GM23248 (cell line): Measurements from ENCODE around the gene PTGDR. TPM values are rescaled to one million over a fixed set of nuclear protein-coding genes. Genes with fewer than 3 reads are reported as not detected.

Experiments used
- DNase-seq: peaks from one replicate; pipeline ENCODE4 v3.0.0-alpha.2; 2015
- H2AFZ ChIP-seq: fragments of 200-600 bp; sonication (generic); 2 replicates; pipeline ENCODE4 v1.6.1; 2016; ENCODE audit warnings: antibody characterized with exemption
- H3F3A ChIP-seq: fragments of 200-600 bp; sonication (generic); 2 replicates; pipeline ENCODE4 v1.6.1; 2016; ENCODE audit warnings: mild to moderate bottlenecking, antibody characterized with exemption, mixed run types; ENCODE audit not compliant: insufficient read depth
- H3K27ac ChIP-seq: fragments of 200-600 bp; sonication (generic); 2 replicates; pipeline ENCODE4 v1.5.1; 2016; ENCODE audit warnings: mild to moderate bottlenecking
- H3K27me3 ChIP-seq: fragments of 200-600 bp; sonication (generic); replicated peaks from 2 replicates; pipeline ENCODE4 v1.6.1; 2016; ENCODE audit warnings: mild to moderate bottlenecking; ENCODE audit not compliant: insufficient read depth
- H3K36me3 ChIP-seq: fragments of 200-600 bp; sonication (generic); 2 replicates; pipeline ENCODE4 v1.6.1; 2016; ENCODE audit warnings: low read depth, mild to moderate bottlenecking
- H3K4me1 ChIP-seq: fragments of 200-600 bp; sonication (generic); 2 replicates; pipeline ENCODE4 v1.6.1; 2016; ENCODE audit warnings: mild to moderate bottlenecking; ENCODE audit not compliant: insufficient read depth
- H3K4me2 ChIP-seq: fragments of 200-600 bp; sonication (generic); one replicate; pipeline ENCODE4 v1.6.1; 2016; ENCODE audit warnings: mild to moderate bottlenecking; ENCODE audit not compliant: unreplicated experiment
- H3K4me3 ChIP-seq: fragments of 200-600 bp; sonication (generic); 2 replicates; pipeline ENCODE4 v1.5.1; 2016; ENCODE audit warnings: mild to moderate bottlenecking
- H3K79me2 ChIP-seq: fragments of 200-600 bp; sonication (generic); 2 replicates; pipeline ENCODE4 v1.6.1; 2016; ENCODE audit warnings: mild to moderate bottlenecking; ENCODE audit not compliant: insufficient read depth
- H3K9ac ChIP-seq: fragments of 200-600 bp; sonication (generic); 2 replicates; pipeline ENCODE4 v1.6.1; 2016; ENCODE audit warnings: mild to moderate bottlenecking
- H3K9me2 ChIP-seq: fragments of 200-600 bp; sonication (generic); 2 replicates; pipeline ENCODE4 v1.6.1; 2016; ENCODE audit warnings: mixed run types, mild to moderate bottlenecking, moderate library complexity; ENCODE audit not compliant: insufficient read depth
- H3K9me3 ChIP-seq: fragments of 200-600 bp; sonication (generic); one replicate; pipeline ENCODE4 v1.6.1; 2017; ENCODE audit warnings: low read depth
- H4K20me1 ChIP-seq: fragments of 200-600 bp; sonication (generic); 2 replicates; pipeline ENCODE4 v1.6.0; 2016; ENCODE audit not compliant: insufficient read depth
- EZH2 ChIP-seq: fragments of 200-600 bp; sonication (generic); IDR thresholded peaks from 2 replicates; pipeline ENCODE4 v1.6.1; 2018; ENCODE audit warnings: antibody characterized with exemption, mild to moderate bottlenecking; ENCODE audit not compliant: insufficient read depth, poor library complexity, severe bottlenecking
- EZH2phosphoT487 ChIP-seq: fragments of 200-600 bp; sonication (generic); IDR thresholded peaks from 2 replicates; pipeline ENCODE4 v1.6.1; 2018; ENCODE audit warnings: antibody characterized with exemption, moderate library complexity, mild to moderate bottlenecking, low read depth; ENCODE audit not compliant: insufficient read depth
- WGBS, 2 experiments: methylation state at CpG; one replicate each; pipeline ENCODE4 v1.1.6; 2015 to 2017; ENCODE audit warnings: low lambda C conversion rate in 2 of 2, low coverage in 1 of 2; ENCODE audit errors: missing lambda C conversion rate in 2 of 2; 5-methylcytosine and 5-hydroxymethylcytosine counted together
- in situ Hi-C: fragments of 300-500 bp; cut with MboI; formaldehyde crosslinking; loops from 2 replicates; pipeline ENCODE4 v1.15.0; 2020
- polyA plus RNA-seq: library from polyadenylated mRNA; unstranded; fragments of >200 nt; fragmentation: Nextera tagmentation; extraction: Ambion mirVana; gene quantifications from 2 replicates; pipeline ENCODE4 v1.2.1, GENCODE V29; 2016
- total RNA-seq: library from RNA; depleted of rRNA; stranded (reverse); fragments of >200 nt; shearing (Covaris generic); gene quantifications from 2 replicates; pipeline ENCODE4 v1.2.3, GENCODE V29; 2014

PTGDR gene
- total and polyA plus RNA-seq, 2 experiments from 2014 or later: 0.09 TPM; not detected in 1

DNA sequence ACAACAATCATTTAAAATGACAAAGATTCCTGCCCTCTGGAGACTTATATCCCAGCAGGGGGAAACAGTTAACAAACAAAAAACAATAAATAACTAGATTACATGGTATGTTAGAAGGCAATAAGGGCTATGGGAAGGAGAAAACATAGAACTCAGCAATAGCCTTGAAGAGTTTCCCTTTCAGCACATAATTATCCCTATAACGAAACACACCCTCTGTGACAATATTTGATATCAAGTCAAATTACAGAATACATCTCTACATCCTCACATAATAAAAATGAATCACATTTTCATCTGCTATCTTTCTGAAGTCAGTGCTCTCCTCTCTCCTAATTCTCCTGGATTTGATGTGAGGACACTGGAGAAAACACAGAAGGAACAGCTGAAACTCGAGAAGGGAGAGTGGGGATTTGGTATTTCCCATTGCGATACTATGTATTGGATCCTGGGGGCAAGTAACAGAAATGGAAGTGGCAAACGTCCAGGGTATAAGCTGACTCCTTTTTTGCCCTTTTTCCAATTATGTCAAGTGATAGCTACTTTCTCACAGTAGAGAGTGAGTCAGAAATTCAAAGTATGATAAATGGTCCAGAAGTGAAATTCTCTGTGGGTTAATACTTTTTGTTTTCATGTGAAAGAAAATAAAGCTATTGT is 36.9 kb downstream of the PTGDR start:
- no peak for TF ChIP-seq EZH2phosphoT487
- TF ChIP-seq EZH2: no peak
- Histone ChIP-seq H3K36me3 (no peaks in the 10 kb centered on the region), H3K4me2 (no peak overlapping the region), H3K9me3 (no peaks in the 10 kb centered on the region), H3F3A (no peaks in the 10 kb centered on the region), H3K4me1 (no peaks in the 10 kb centered on the region), H4K20me1 (no peaks in the 10 kb centered on the region), H3K79me2 (no peaks in the 10 kb centered on the region), H2AFZ (no peak overlapping the region), H3K27ac (no peak overlapping the region), H3K9me2 (no peaks in the 10 kb centered on the region), H3K4me3 (no peak overlapping the region), H3K9ac (no peak overlapping the region), H3K27me3 (no peaks in the 10 kb centered on the region)
- in situ Hi-C loops: loop anchor here (5.0 kb wide), 1 partner anchor 168 kb away; no protein-coding TSS in a partner anchor
- no peak for DNase-seq
- WGBS, 2 experiments: 89 to 90% methylated on average over 4 of the region's 4 CpGs

DNA sequence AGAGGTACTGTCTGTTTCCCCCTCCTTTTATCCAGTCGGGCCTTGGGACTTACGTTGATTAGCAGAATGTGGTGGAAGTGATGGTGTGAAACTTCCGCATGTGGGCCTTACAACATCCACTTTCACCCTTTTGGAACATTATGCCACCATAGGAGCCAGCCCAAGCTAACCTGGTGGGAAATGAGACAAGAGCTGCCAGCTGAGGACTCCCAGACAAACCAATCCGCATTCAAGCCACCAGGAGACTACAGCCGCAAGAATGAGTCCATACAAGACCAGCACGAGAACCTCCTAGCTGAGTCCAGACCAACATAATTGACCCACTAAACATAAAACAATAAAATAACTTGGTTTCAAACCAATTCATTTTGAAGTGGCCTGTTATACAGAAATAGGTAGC is 37.5 kb downstream of the PTGDR start:
- WGBS, 2 experiments: 96% methylated on average over 6 of the region's 6 CpGs
- TF ChIP-seq EZH2 (no peak), EZH2phosphoT487 (no peak)
- Histone ChIP-seq H3K9ac (no peak overlapping the region), H3K4me1 (no peaks in the 10 kb centered on the region), H3K9me2 (no peaks in the 10 kb centered on the region), H3K4me3 (no peak overlapping the region), H3K27ac (no peak overlapping the region), H3K4me2 (no peak overlapping the region), H3K79me2 (no peaks in the 10 kb centered on the region), H3F3A (no peaks in the 10 kb centered on the region), H3K36me3 (no peaks in the 10 kb centered on the region), H3K9me3 (no peaks in the 10 kb centered on the region), H4K20me1 (no peaks in the 10 kb centered on the region), H2AFZ (no peak overlapping the region), H3K27me3 (no peaks in the 10 kb centered on the region)
- in situ Hi-C loops: no loop called here
- no peak for DNase-seq

DNA sequence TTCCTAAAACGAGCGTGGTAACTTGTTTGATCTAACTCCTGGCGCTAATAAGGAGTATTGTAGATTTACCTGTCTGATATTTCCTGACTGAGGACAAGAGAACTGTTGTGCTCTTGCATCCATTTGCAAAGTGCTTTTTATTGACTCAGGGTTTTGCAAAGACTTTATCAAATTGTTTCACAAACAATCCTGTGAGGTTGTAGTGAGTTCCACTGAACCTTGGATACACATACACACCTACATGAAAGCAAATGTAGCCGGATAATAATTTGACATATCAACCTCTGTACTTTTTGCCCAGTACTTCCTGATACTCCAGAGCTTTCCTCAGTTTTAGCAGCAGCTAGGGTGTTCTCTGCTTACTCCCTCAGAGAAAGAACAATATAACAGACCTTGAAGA is 39.9 kb downstream of the PTGDR start:
- Histone ChIP-seq H3K9me2 (no peaks in the 10 kb centered on the region), H3K4me2 (no peak overlapping the region)
- in situ Hi-C loops: no loop called here

DNA sequence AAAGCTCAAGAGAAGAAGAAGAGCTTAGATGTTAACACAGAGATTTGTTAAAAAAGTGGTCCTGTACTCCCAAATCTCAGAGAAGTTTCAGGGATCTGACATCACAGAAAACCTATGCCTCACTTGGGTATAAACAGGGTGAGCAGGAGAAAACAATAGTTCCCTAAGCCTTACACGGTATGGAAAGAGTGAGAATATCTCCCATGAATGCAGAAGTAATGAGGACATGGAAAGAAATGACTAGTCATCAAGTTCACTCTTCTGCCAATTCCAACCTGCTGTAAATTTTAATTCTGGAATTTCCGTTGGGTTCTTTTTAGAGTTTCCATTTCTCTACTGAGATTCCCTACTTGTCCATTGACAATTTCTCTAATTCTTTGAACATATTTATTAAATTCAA is 40.4 kb downstream of the PTGDR start:
- in situ Hi-C loops: no loop called here

More for the DNA sequence above, 39.9 kb downstream of the PTGDR start:
- WGBS, 2 experiments: 97 to 99% methylated on average over 4 of the region's 4 CpGs
- DNase-seq: no peak
- no peak for TF ChIP-seq EZH2phosphoT487
- no peak for TF ChIP-seq EZH2
- no peaks in the 10 kb centered on the region for H3K9me3 ChIP-seq
- no peaks in the 10 kb centered on the region for H3K4me1 ChIP-seq
- H3K9ac ChIP-seq: no peak overlapping the region
- H3K4me3 ChIP-seq: no peak overlapping the region
- 0 out of 2 replicates have a peak overlapping the region, but pooled peaks have one; percentile 13 for H3K27ac ChIP-seq
- no peaks in the 10 kb centered on the region for H3K79me2 ChIP-seq
- H4K20me1 ChIP-seq: no peaks in the 10 kb centered on the region
- H3K27me3 ChIP-seq: no peaks in the 10 kb centered on the region
- no peaks in the 10 kb centered on the region for H3K36me3 ChIP-seq
- no peak overlapping the region for H2AFZ ChIP-seq
- H3F3A ChIP-seq: no peaks in the 10 kb centered on the region

More for the DNA sequence above, 40.4 kb downstream of the PTGDR start:
- peaks cover 4% of the 10 kb centered on the region; the same call in 1 of the 2 replicates for H3K4me1 ChIP-seq
- no peaks in the 10 kb centered on the region for H3K79me2 ChIP-seq
- 0 out of 2 replicates have a peak overlapping the region, but pooled peaks have one; percentile 13 for H3K27ac ChIP-seq
- no peaks in the 10 kb centered on the region for H3K9me3 ChIP-seq
- H3K27me3 ChIP-seq: no peaks in the 10 kb centered on the region
- H3K9ac ChIP-seq: no peak overlapping the region
- TF ChIP-seq EZH2 (no peak), EZH2phosphoT487 (no peak)
- no peaks in the 10 kb centered on the region for H3K36me3 ChIP-seq
- 50 to 64% methylated on average over 2 of the region's 2 CpGs for WGBS, 2 experiments
- DNase-seq: peak; percentile 76
- H4K20me1 ChIP-seq: no peaks in the 10 kb centered on the region
- H3F3A ChIP-seq: peaks cover 4% of the 10 kb centered on the region; the same call in 1 of the 2 replicates
- H2AFZ ChIP-seq: no peak overlapping the region
- no peaks in the 10 kb centered on the region for H3K9me2 ChIP-seq
- no peak overlapping the region for H3K4me2 ChIP-seq
- no peak overlapping the region for H3K4me3 ChIP-seq
